Panc1 (cell line): ENCODE results near the gene ASGR2. TPM values are rescaled to one million over a fixed set of nuclear protein-coding genes. Genes with fewer than 3 reads are reported as not detected.

ENCODE experiments used
- ATAC-seq: fragments of 200-7000 bp; cut with Tn5 transposase; 2 replicates; pipeline ENCODE4 v1.9.1; 2020; ENCODE audit warnings: mild to moderate bottlenecking, moderate library complexity
- BruUV-seq: library from RNA; stranded (reverse); fragments of 400-500 nt; replicated peaks from 2 replicates; lab custom pipeline; 2021; lab: Mats Ljungman, UMichigan
- CTCF ChIA-PET: fragments of 300-600 bp; sonication (Branson Sonifier 250); formaldehyde crosslinking; loops from one replicate; lab custom pipeline; 2022; ENCODE audit warnings: antibody characterized with exemption; lab: Charles Lee
- POLR2A ChIA-PET: fragments of 300-600 bp; sonication (Branson Sonifier 250); formaldehyde crosslinking; loops from one replicate; lab custom pipeline; 2022; ENCODE audit warnings: antibody characterized with exemption; lab: Charles Lee
- DNase-seq: peaks from one replicate; pipeline ENCODE4 v3.0.0-alpha.2; 2010; ENCODE audit warnings: low read depth, low spot score
- H3K27ac ChIP-seq: 2 replicates; pipeline ENCODE4 v1.5.1; 2011; ENCODE audit warnings: mild to moderate bottlenecking, low read length, inconsistent platforms
- H3K27me3 ChIP-seq: fragments of 200-500 bp; sonication (Bioruptor generic); 2 replicates; pipeline ENCODE4 v1.6.0; 2014; ENCODE audit warnings: low read length, inconsistent platforms; ENCODE audit not compliant: control insufficient read depth, insufficient read depth
- H3K36me3 ChIP-seq: fragments of 200-500 bp; sonication (Bioruptor generic); 2 replicates; pipeline ENCODE4 v1.5.1; 2014; ENCODE audit warnings: inconsistent platforms, mild to moderate bottlenecking, low read length, moderate library complexity; ENCODE audit not compliant: control insufficient read depth, insufficient read depth
- H3K4me1 ChIP-seq: 2 replicates; pipeline ENCODE4 v1.5.1; 2011; ENCODE audit warnings: inconsistent platforms, mild to moderate bottlenecking, low read length, moderate library complexity; ENCODE audit not compliant: control insufficient read depth, insufficient read depth
- H3K4me3 ChIP-seq, 2 experiments: 2 replicates each; pipeline ENCODE4 v1.5.1; 2011 to 2012; ENCODE audit warnings: low read depth in 2 of 2, low read length in 2 of 2, mild to moderate bottlenecking in 2 of 2, inconsistent platforms in 1 of 2, moderate library complexity in 1 of 2
- H3K9me3 ChIP-seq: fragments of 200-500 bp; sonication (Bioruptor generic); 2 replicates; pipeline ENCODE4 v1.5.1; 2014; ENCODE audit warnings: low read depth, mild to moderate bottlenecking, inconsistent platforms, low read length, moderate library complexity; ENCODE audit not compliant: control insufficient read depth, insufficient read depth
- POLR2AphosphoS5 ChIP-seq: IDR thresholded peaks from 2 replicates; pipeline ENCODE4 v1.6.1; 2012; ENCODE audit warnings: mild to moderate bottlenecking, low read depth, low read length, moderate library complexity
- SIN3A ChIP-seq: IDR thresholded peaks from 2 replicates; pipeline ENCODE4 v1.6.1; 2012; ENCODE audit warnings: low read depth, mild to moderate bottlenecking, low read length, moderate library complexity, borderline replicate concordance; ENCODE audit not compliant: insufficient read depth
- TCF7L2 ChIP-seq: IDR thresholded peaks from 2 replicates; pipeline ENCODE4 v1.6.1; 2011; ENCODE audit warnings: mild to moderate bottlenecking, low read depth, low read length, inconsistent platforms
- in situ Hi-C: cut with HindIII; loops from 2 replicates; pipeline ENCODE4 v1.10.0; 2016; ENCODE audit warnings: low sequenced_read_pairs, low pct_unique_long_range_greater_than_20kb
- intact Hi-C: fragments of 100-400 bp; cut with micrococcal nuclease; formaldehyde crosslinking; loops from one replicate; pipeline ENCODE4 v1.10.0; 2022; ENCODE audit not compliant: unreplicated experiment
- total RNA-seq: library from RNA; stranded (reverse); gene quantifications from one replicate; pipeline ENCODE4 v1.2.1, GENCODE V29; 2021; ENCODE audit not compliant: unreplicated experiment
- TF ChIP-seq, protein P1 (sequence below): fragments of 450-650 bp; IDR thresholded peaks from 2 replicates; pipeline ENCODE4 v1.5.1; 2017; ENCODE audit warnings: mild to moderate bottlenecking
- TF ChIP-seq, protein P2 (sequence below), 2 experiments: IDR thresholded peaks; 2 replicates each; pipeline ENCODE4 v1.6.1; 2011 to 2012; ENCODE audit warnings: low read depth in 2 of 2, control low read depth in 1 of 2, low read length in 1 of 2, mild to moderate bottlenecking in 1 of 2, moderate library complexity in 1 of 2; ENCODE audit not compliant: insufficient read depth in 1 of 2

ASGR2 gene
- total RNA-seq, 1 experiment from 2014 or later = 0.21 TPM

DNA sequence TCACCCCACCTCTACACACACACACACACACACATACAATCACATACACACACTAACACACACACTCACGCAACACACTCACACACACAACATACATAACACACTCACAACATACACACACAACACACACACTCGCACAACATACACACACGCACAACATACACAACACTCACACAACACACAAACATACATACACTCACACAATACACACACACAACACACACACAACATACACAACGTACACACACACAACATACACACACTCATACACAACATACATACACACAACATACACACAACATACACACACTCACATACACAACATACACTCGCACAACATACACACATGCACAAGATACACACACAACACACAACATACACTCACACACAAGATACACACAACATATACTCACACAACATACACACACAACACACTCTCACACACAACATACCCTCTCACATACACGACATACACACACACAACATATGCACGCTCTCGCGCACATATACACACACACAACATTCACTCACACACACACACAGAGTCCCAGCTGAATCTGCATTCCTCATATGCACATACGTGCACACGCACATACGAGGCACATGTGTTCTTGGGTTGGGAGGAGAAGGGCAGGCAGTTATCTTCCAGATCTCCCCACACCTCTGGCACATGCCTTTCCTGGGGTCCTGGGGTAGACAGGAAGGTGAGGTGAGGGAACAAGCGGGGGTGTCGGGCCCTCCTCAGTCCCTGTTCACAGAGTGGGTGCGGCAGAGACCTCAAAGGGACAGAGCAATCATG is 1.1 kb downstream of the ASGR2 start:
- POLR2A ChIA-PET = no interaction called here
- no peaks in the 10 kb centered on the region for H3K27me3 ChIP-seq
- no peak for ATAC-seq
- DNase-seq = no peak
- H3K36me3 ChIP-seq = no peaks in the 10 kb centered on the region
- CTCF ChIA-PET = interaction anchor here (0.9 kb wide), 1 partner anchor 40 kb away, joined by 3 read pairs; no protein-coding TSS in a partner anchor
- in situ Hi-C loops (no loop called here), intact Hi-C loops (no loop called here)
- H3K4me1 ChIP-seq = no peaks in the 10 kb centered on the region
- H3K9me3 ChIP-seq = no peaks in the 10 kb centered on the region
- TF ChIP-seq TCF7L2 (no peak), SIN3A (no peak), POLR2AphosphoS5 (no peak)
- TF ChIP-seq, protein P1, sequence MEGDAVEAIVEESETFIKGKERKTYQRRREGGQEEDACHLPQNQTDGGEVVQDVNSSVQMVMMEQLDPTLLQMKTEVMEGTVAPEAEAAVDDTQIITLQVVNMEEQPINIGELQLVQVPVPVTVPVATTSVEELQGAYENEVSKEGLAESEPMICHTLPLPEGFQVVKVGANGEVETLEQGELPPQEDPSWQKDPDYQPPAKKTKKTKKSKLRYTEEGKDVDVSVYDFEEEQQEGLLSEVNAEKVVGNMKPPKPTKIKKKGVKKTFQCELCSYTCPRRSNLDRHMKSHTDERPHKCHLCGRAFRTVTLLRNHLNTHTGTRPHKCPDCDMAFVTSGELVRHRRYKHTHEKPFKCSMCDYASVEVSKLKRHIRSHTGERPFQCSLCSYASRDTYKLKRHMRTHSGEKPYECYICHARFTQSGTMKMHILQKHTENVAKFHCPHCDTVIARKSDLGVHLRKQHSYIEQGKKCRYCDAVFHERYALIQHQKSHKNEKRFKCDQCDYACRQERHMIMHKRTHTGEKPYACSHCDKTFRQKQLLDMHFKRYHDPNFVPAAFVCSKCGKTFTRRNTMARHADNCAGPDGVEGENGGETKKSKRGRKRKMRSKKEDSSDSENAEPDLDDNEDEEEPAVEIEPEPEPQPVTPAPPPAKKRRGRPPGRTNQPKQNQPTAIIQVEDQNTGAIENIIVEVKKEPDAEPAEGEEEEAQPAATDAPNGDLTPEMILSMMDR = no peak
- TF ChIP-seq, protein P2, sequence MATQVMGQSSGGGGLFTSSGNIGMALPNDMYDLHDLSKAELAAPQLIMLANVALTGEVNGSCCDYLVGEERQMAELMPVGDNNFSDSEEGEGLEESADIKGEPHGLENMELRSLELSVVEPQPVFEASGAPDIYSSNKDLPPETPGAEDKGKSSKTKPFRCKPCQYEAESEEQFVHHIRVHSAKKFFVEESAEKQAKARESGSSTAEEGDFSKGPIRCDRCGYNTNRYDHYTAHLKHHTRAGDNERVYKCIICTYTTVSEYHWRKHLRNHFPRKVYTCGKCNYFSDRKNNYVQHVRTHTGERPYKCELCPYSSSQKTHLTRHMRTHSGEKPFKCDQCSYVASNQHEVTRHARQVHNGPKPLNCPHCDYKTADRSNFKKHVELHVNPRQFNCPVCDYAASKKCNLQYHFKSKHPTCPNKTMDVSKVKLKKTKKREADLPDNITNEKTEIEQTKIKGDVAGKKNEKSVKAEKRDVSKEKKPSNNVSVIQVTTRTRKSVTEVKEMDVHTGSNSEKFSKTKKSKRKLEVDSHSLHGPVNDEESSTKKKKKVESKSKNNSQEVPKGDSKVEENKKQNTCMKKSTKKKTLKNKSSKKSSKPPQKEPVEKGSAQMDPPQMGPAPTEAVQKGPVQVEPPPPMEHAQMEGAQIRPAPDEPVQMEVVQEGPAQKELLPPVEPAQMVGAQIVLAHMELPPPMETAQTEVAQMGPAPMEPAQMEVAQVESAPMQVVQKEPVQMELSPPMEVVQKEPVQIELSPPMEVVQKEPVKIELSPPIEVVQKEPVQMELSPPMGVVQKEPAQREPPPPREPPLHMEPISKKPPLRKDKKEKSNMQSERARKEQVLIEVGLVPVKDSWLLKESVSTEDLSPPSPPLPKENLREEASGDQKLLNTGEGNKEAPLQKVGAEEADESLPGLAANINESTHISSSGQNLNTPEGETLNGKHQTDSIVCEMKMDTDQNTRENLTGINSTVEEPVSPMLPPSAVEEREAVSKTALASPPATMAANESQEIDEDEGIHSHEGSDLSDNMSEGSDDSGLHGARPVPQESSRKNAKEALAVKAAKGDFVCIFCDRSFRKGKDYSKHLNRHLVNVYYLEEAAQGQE (IDR thresholded peaks at IDR 0.05; ENCODE audit: insufficient read depth in 1 of 2, low read depth in 2 of 2, low read length in 1 of 2) = no peak
- H3K4me3 ChIP-seq = no peak overlapping the region
- no TSS peak for BruUV-seq
- no peak overlapping the region for H3K27ac ChIP-seq

DNA sequence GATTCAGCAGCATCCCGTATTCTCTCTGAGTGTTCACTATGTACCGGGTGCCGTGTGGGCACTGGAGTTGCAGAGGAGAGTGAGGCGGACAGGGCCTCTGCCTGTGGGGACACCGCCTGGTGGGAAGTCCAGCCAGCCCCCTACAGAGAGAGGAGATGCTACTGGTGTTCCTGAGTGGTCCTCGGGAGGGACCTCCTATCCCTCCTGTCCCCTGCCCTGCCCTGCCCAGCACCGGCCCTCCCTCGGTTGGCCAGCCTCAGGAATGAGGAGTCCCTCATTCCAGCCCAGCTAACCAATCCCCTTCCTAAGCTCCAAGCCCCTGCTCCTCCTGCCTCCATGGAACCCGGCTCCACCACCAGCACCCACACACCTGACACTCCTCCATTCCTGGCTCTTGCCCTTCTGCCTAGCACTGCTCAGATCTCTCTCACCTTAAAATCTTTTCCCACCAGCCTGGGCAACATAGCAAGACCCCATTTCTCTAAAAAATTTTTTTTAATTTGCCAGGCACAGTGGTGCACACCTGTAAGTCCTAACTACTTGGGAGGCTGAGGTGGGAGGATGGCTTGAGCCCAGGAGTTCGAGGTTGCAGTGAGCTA is 2.0 kb downstream of the ASGR2 start:
- no TSS peak for BruUV-seq
- Histone ChIP-seq H3K27me3 (no peaks in the 10 kb centered on the region), H3K4me1 (no peaks in the 10 kb centered on the region), H3K36me3 (no peaks in the 10 kb centered on the region), H3K9me3 (no peaks in the 10 kb centered on the region), H3K27ac (no peak overlapping the region), H3K4me3 (no peak overlapping the region)
- TF ChIP-seq POLR2AphosphoS5 (no peak), TCF7L2 (no peak), SIN3A (no peak)
- TF ChIP-seq, protein P1 = no peak
- TF ChIP-seq, protein P2 (IDR thresholded peaks at IDR 0.05; ENCODE audit: insufficient read depth in 1 of 2, low read depth in 2 of 2, low read length in 1 of 2) = no peak
- ChIA-PET CTCF (interaction anchor here (0.9 kb wide), 1 partner anchor 39 kb away, joined by 3 read pairs; no protein-coding TSS in a partner anchor), POLR2A (no interaction called here)
- in situ Hi-C loops = no loop called here
- no peak for DNase-seq
- intact Hi-C loops = no loop called here
- ATAC-seq = no peak
